ENCODE measurements around the gene CACNA1I.

- TF ChIP-seq YY1 (IDR thresholded peaks at IDR 0.05; ENCODE audit: low read depth): no peak
- TF ChIP-seq EGR1 (IDR thresholded peaks at IDR 0.05): no peak
- TF ChIP-seq FOXM1 (IDR thresholded peaks at IDR 0.05; ENCODE audit: borderline replicate concordance, low read depth): no peak
- no peak for TF ChIP-seq EP300 (IDR thresholded peaks at IDR 0.05; ENCODE audit: borderline replicate concordance)
- TF ChIP-seq RAD21 (IDR thresholded peaks at IDR 0.05; ENCODE audit: low read depth): no peak
- no peak for TF ChIP-seq REST (IDR thresholded peaks at IDR 0.05; ENCODE audit: low read depth)
- no peak for TF ChIP-seq TAF1 (IDR thresholded peaks at IDR 0.05; ENCODE audit: low read depth)
- no peak for TF ChIP-seq ZBTB7A (IDR thresholded peaks at IDR 0.05; ENCODE audit: low read depth)
- no peak for TF ChIP-seq TEAD4 (IDR thresholded peaks at IDR 0.05)
These were observed 160.9 kb downstream of the CACNA1I start for GRCh38 chr22:39731481-39731880.

Measured in Ishikawa (cell line).